Measurements from ENCODE around the gene MARCHF2. TPM values are rescaled to one million over a fixed set of nuclear protein-coding genes. Genes with fewer than 3 reads are reported as not detected.
A peak's percentile ranks its signal among the peaks of the same experiment; 100 is the strongest.

MARCHF2 gene
- total and polyA plus RNA-seq, 5 donors from 2014 or later = 34.3 to 58.4 (median 51.6) TPM

- Mint-ChIP-seq H3K27me3 (no peaks in the 10 kb centered on the region), H3K4me3 (peak overlapping the region; percentile 28 to 81 (median 62)), H3K4me1 (peaks cover 5 to 39% (median 23%) of the 10 kb centered on the region in 4 donors), H3K9me3 (peaks cover 0 to 1% (median 0%) of the 10 kb centered on the region in 7 donors), H3K36me3 (peaks cover 44% of the 10 kb centered on the region), H3K27ac (peak overlapping the region; percentile 82 to 92 (median 83))
- Histone ChIP-seq H3K27ac (ENCODE audit: insufficient read depth, low read length, poor library complexity, severe bottlenecking) (peak overlapping the region; percentile 52), H3K27me3 (ENCODE audit: control insufficient read depth, insufficient read depth, low read length) (no peaks in the 10 kb centered on the region), H3K4me3 (ENCODE audit: low read depth, low read length) (no peak overlapping the region), H3K36me3 (ENCODE audit: control insufficient read depth, insufficient read depth, low read length) (peaks cover 67% of the 10 kb centered on the region), H3K9me3 (ENCODE audit: control insufficient read depth in 2 of 2, low read length in 2 of 2) (no peaks in the 10 kb centered on the region), H3K4me1 (ENCODE audit: control insufficient read depth, insufficient read depth, low read length, poor library complexity, severe bottlenecking) (peaks cover 18% of the 10 kb centered on the region)
- no peak for DNase-seq
- ATAC-seq (ENCODE audit: low read depth in 2 of 2) = no peak
These were observed 73.6 kb downstream of the MARCHF2 start for GRCh38 chr19:8486661-8487136.

GRCh38 chr19:8487137-8487851 lies 74.2 kb downstream of the MARCHF2 start:
- H3K36me3 ChIP-seq (ENCODE audit: control insufficient read depth, insufficient read depth, low read length) = peaks cover 63% of the 10 kb centered on the region
- peak overlapping the region; percentile 48 for H3K27ac ChIP-seq (ENCODE audit: insufficient read depth, low read length, poor library complexity, severe bottlenecking)
- no peak overlapping the region for H3K4me3 ChIP-seq (ENCODE audit: low read depth, low read length)
- peak; percentile 77 to 87 for ATAC-seq (ENCODE audit: low read depth in 2 of 2)
- peaks cover 0 to 1% (median 0%) of the 10 kb centered on the region in 7 donors for H3K9me3 Mint-ChIP-seq
- peak overlapping the region; percentile 28 to 81 (median 58) for H3K4me3 Mint-ChIP-seq
- H3K27me3 Mint-ChIP-seq = no peaks in the 10 kb centered on the region
- H3K27me3 ChIP-seq (ENCODE audit: control insufficient read depth, insufficient read depth, low read length) = no peaks in the 10 kb centered on the region
- peak; percentile 15 to 86 (median 60) for DNase-seq
- peaks cover 18% of the 10 kb centered on the region for H3K4me1 ChIP-seq (ENCODE audit: control insufficient read depth, insufficient read depth, low read length, poor library complexity, severe bottlenecking)
- peaks cover 41% of the 10 kb centered on the region for H3K36me3 Mint-ChIP-seq
- H3K4me1 Mint-ChIP-seq = peaks cover 5 to 36% (median 22%) of the 10 kb centered on the region in 4 donors
- peak overlapping the region; percentile 82 to 92 (median 83) for H3K27ac Mint-ChIP-seq
- H3K9me3 ChIP-seq (ENCODE audit: control insufficient read depth in 2 of 2, low read length in 2 of 2) = no peaks in the 10 kb centered on the region

- DNase-seq = no peak
- H3K9me3 ChIP-seq (ENCODE audit: control insufficient read depth in 2 of 2, low read length in 2 of 2) = no peaks in the 10 kb centered on the region
- H3K27me3 Mint-ChIP-seq = no peaks in the 10 kb centered on the region
- H3K27ac ChIP-seq (ENCODE audit: insufficient read depth, low read length, poor library complexity, severe bottlenecking) = no peak overlapping the region
- peaks cover 0 to 1% (median 0%) of the 10 kb centered on the region in 7 donors for H3K9me3 Mint-ChIP-seq
- peaks cover 32% of the 10 kb centered on the region for H3K36me3 Mint-ChIP-seq
- ATAC-seq (ENCODE audit: low read depth in 2 of 2) = no peak
- H3K4me1 Mint-ChIP-seq = peaks cover 0 to 35% (median 15%) of the 10 kb centered on the region in 4 donors
- H3K4me3 Mint-ChIP-seq = no peak overlapping the region
- H3K27ac Mint-ChIP-seq = peak overlapping the region in 2 of 3 donors; percentile 83 to 92
- no peaks in the 10 kb centered on the region for H3K27me3 ChIP-seq (ENCODE audit: control insufficient read depth, insufficient read depth, low read length)
- peaks cover 18% of the 10 kb centered on the region for H3K4me1 ChIP-seq (ENCODE audit: control insufficient read depth, insufficient read depth, low read length, poor library complexity, severe bottlenecking)
- no peak overlapping the region for H3K4me3 ChIP-seq (ENCODE audit: low read depth, low read length)
- peaks cover 53% of the 10 kb centered on the region for H3K36me3 ChIP-seq (ENCODE audit: control insufficient read depth, insufficient read depth, low read length)
These were observed 75.3 kb downstream of the MARCHF2 start for GRCh38 chr19:8488365-8488764.

Other genes with a start within 250 kb of the MARCHF2 start
- 20.2 TPM for gene CERS4, start 203.9 kb upstream of the MARCHF2 start, total RNA-seq
- gene CERS4, start 203.9 kb upstream of the MARCHF2 start, polyA plus RNA-seq = 10 to 100 TPM; 10.1 to 14.5 (median 12.2) TPM
- gene CD320, start 104.9 kb upstream of the MARCHF2 start, total RNA-seq = 27.0 TPM
- gene CD320, start 104.9 kb upstream of the MARCHF2 start, polyA plus RNA-seq = 10 to 100 TPM; 42.4 to 63.7 (median 60.0) TPM
- gene NDUFA7, start 91.9 kb upstream of the MARCHF2 start, total RNA-seq = 27.4 TPM
- gene NDUFA7, start 91.9 kb upstream of the MARCHF2 start, polyA plus RNA-seq = 100 to 1,000 TPM; 130 to 181 (median 149) TPM
- gene RPS28, start 91.8 kb upstream of the MARCHF2 start, total RNA-seq = 2,201 TPM
- 1,000 to 10,000 TPM; 1,925 to 3,295 (median 2,756) TPM for gene RPS28, start 91.8 kb upstream of the MARCHF2 start, polyA plus RNA-seq
- gene KANK3, start 70.0 kb upstream of the MARCHF2 start, total RNA-seq = 4.4 TPM
- gene KANK3, start 70.0 kb upstream of the MARCHF2 start, polyA plus RNA-seq = 1 to 10 TPM in 2 of 4 donors, under 1 TPM in 2; 0.40 to 2.1 (median 1.0) TPM
- not detected for gene ANGPTL4, start 49.1 kb upstream of the MARCHF2 start, total RNA-seq
- gene ANGPTL4, start 49.1 kb upstream of the MARCHF2 start, polyA plus RNA-seq = not detected
- 102 TPM for gene RAB11B, start 22.9 kb upstream of the MARCHF2 start, total RNA-seq
- 10 to 100 TPM; 50.2 to 62.0 (median 51.6) TPM for gene RAB11B, start 22.9 kb upstream of the MARCHF2 start, polyA plus RNA-seq
- gene HNRNPM, start 31.7 kb downstream of the MARCHF2 start, total RNA-seq = 263 TPM
- 100 to 1,000 TPM; 161 to 221 (median 184) TPM for gene HNRNPM, start 31.7 kb downstream of the MARCHF2 start, polyA plus RNA-seq
- 3.7 TPM for gene PRAM1, start 89.3 kb downstream of the MARCHF2 start, total RNA-seq
- under 1 TPM in 2 of 4 donors, not detected in 2; 0.06 to 0.21 TPM for gene PRAM1, start 89.3 kb downstream of the MARCHF2 start, polyA plus RNA-seq
- 35.1 TPM for gene ZNF414, start 100.9 kb downstream of the MARCHF2 start, total RNA-seq
- 10 to 100 TPM in 3 of 4 donors, 1 to 10 TPM in 1; 9.7 to 15.0 (median 12.6) TPM for gene ZNF414, start 100.9 kb downstream of the MARCHF2 start, polyA plus RNA-seq
- 289 TPM for gene MYO1F, start 164.1 kb downstream of the MARCHF2 start, total RNA-seq
- gene MYO1F, start 164.1 kb downstream of the MARCHF2 start, polyA plus RNA-seq = 10 to 100 TPM; 45.3 to 79.3 (median 61.5) TPM
- 17.9 TPM for gene ADAMTS10, start 197.4 kb downstream of the MARCHF2 start, total RNA-seq
- gene ADAMTS10, start 197.4 kb downstream of the MARCHF2 start, polyA plus RNA-seq = 1 to 10 TPM in 1 of 4 donors, under 1 TPM in 3; 0.42 to 1.2 (median 0.52) TPM
- not detected for gene NFILZ, start 217.3 kb downstream of the MARCHF2 start, total RNA-seq
- gene NFILZ, start 217.3 kb downstream of the MARCHF2 start, polyA plus RNA-seq = not detected